Keratinocyte (primary cell): ENCODE data around the gene GTF3C1. TPM values are rescaled to one million over a fixed set of nuclear protein-coding genes. Genes with fewer than 3 reads are reported as not detected.

ENCODE experiments used
- DNase-seq: peaks from one replicate; pipeline ENCODE4 v3.0.0-alpha.2; 2011; ENCODE audit warnings: low read depth, missing footprints, low spot score
- FAIRE-seq: peaks from 2 replicates; lab custom pipeline; 2011; peaks lifted over from hg19 to GRCh38; lab: Jason Lieb, UNC
- H2AFZ ChIP-seq: 2 replicates; pipeline ENCODE4 v1.6.0; 2012; ENCODE audit warnings: low read length, control low read depth, inconsistent platforms; ENCODE audit not compliant: control insufficient read depth
- H3K27ac ChIP-seq: 2 replicates; pipeline ENCODE4 v1.5.1; 2011; ENCODE audit warnings: low read length; ENCODE audit not compliant: control insufficient read depth, insufficient read depth
- H3K27me3 ChIP-seq: 3 replicates; pipeline ENCODE4 v1.6.0; 2011; ENCODE audit warnings: low read length; ENCODE audit not compliant: control insufficient read depth, insufficient read depth; ENCODE audit errors: extremely low read depth
- H3K36me3 ChIP-seq, 2 experiments: 2 replicates in 1 of 2; 3 replicates in 1 of 2; pipeline ENCODE4 v1.5.1; 2011; ENCODE audit warnings: low read length in 2 of 2, mild to moderate bottlenecking in 1 of 2; ENCODE audit not compliant: control insufficient read depth in 2 of 2, insufficient read depth in 2 of 2; ENCODE audit errors: extremely low read depth in 1 of 2
- H3K4me1 ChIP-seq: 3 replicates; pipeline ENCODE4 v1.5.1; 2011; ENCODE audit warnings: low read length; ENCODE audit not compliant: control insufficient read depth, insufficient read depth; ENCODE audit errors: extremely low read depth
- H3K4me2 ChIP-seq: 3 replicates; pipeline ENCODE4 v1.6.0; 2011; ENCODE audit warnings: low read depth, low read length; ENCODE audit not compliant: control insufficient read depth, insufficient read depth; ENCODE audit errors: extremely low read depth
- H3K4me3 ChIP-seq, 3 experiments: fragments of 200-600 bp in 1 of 3; sonication (generic) in 1 of 3; 2 replicates in 2 of 3; 3 replicates in 1 of 3; pipeline ENCODE4 v1.5.1; 2011 to 2016; ENCODE audit warnings: low read length in 3 of 3, mild to moderate bottlenecking in 3 of 3, control low read depth in 2 of 3, inconsistent platforms in 1 of 3, low read depth in 1 of 3, mixed read lengths in 1 of 3, mixed run types in 1 of 3, moderate library complexity in 1 of 3; ENCODE audit not compliant: control insufficient read depth in 2 of 3, insufficient read depth in 2 of 3; ENCODE audit errors: extremely low read depth in 1 of 3
- H3K79me2 ChIP-seq: 2 replicates; pipeline ENCODE4 v1.6.0; 2012; ENCODE audit warnings: low read length; ENCODE audit not compliant: control insufficient read depth, insufficient read depth
- H3K9ac ChIP-seq: 3 replicates; pipeline ENCODE4 v1.6.0; 2011; ENCODE audit warnings: low read length; ENCODE audit not compliant: control insufficient read depth, insufficient read depth; ENCODE audit errors: extremely low read depth
- H3K9me1 ChIP-seq: 3 replicates; pipeline ENCODE4 v1.6.0; 2011; ENCODE audit warnings: low read length; ENCODE audit not compliant: control insufficient read depth, insufficient read depth; ENCODE audit errors: extremely low read depth
- H3K9me3 ChIP-seq: 2 replicates; pipeline ENCODE4 v1.5.1; 2012; ENCODE audit warnings: low read depth, low read length; ENCODE audit not compliant: control insufficient read depth
- H4K20me1 ChIP-seq: 3 replicates; pipeline ENCODE4 v1.6.0; 2011; ENCODE audit warnings: low read length; ENCODE audit not compliant: control insufficient read depth, insufficient read depth; ENCODE audit errors: extremely low read depth
- EZH2 ChIP-seq: IDR thresholded peaks from one replicate; pipeline ENCODE4 v1.6.1; 2012; ENCODE audit warnings: inconsistent platforms, mild to moderate bottlenecking, low read length, moderate library complexity
- dilution Hi-C: fragments of 300-500 bp; cut with MboI; formaldehyde crosslinking; loops from one replicate; pipeline ENCODE4 v1.7.0; 2020; ENCODE audit warnings: low sequenced_read_pairs; ENCODE audit not compliant: extremely low pct_ligation_motif_present
- polyA plus RNA-seq, 5 experiments: library from polyadenylated mRNA; depleted of rRNA in 3 of 5; stranded (reverse) in 3 of 5; stranded (forward) in 1 of 5; unstranded in 1 of 5; fragments of >200 nt; gene quantifications; 1 replicate in 1 of 5; 2 replicates in 3 of 5; 3 replicates in 1 of 5; pipeline versions ENCODE4 v1.2.1 to v1.2.3, GENCODE V29; 2011 to 2012; ENCODE audit warnings: missing spikeins in 2 of 5, low read depth in 1 of 5, low replicate concordance in 1 of 5
- TF ChIP-seq, protein P1 (sequence below), 3 experiments: IDR thresholded peaks in 1 of 3; conservative IDR thresholded peaks in 1 of 3; optimal IDR thresholded peaks in 1 of 3; 2 replicates in 2 of 3; 3 replicates in 1 of 3; pipeline versions ENCODE3 to v1.5.1; 2011; ENCODE audit warnings: low read length in 3 of 3, mild to moderate bottlenecking in 3 of 3, moderate library complexity in 2 of 3, control low read depth in 1 of 3, inconsistent platforms in 1 of 3; ENCODE audit not compliant: insufficient read depth in 2 of 3; ENCODE audit errors: extremely low read depth in 1 of 3

GTF3C1 gene
- polyA plus RNA-seq, 1 donor (not counting 4 experiments of a cell fraction or from before 2014, with no cell fraction given) = 23.5 TPM

DNA sequence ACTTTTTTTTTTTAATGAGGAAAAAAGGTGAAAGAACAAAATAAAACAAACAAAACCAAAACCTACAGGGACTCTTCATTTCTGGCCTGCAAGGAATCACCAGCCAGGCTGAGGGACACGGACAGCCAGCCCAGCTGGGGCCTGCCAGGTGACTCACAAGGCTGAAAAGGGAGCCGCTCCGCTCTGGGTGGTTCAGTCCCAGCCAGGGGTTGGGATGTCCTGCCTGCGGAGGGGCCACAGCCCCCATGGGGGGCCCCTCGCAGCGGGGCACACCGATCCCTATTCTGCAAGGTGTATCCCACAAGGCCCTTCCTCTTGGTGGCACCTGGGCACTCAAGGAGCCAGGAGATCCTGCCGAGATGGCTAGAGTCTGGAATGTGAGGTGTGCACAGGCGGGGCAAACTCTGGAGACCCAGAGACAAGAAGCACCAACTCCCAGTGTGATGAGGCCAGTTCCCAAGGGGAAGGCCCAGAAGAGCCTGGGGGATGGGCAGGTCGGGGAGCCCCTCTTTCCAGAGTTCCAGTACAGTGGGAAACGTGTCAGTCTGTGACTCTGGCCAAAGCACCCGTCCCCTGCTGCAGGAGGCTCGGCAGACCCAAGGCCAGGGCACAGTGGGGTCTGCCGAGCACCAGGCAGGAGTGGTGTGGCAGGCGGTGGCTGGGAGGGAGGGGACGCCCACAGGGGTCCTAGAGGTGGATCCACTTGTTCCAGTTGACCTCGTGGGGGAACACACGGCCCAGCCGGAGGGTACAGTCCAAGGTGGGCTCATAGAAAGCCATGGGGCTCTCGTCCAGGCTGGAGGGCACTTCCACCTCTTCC, 88.8 kb downstream of the GTF3C1 start:
- H3K79me2 ChIP-seq = no peaks in the 10 kb centered on the region
- no peak overlapping the region for H3K4me3 ChIP-seq
- peak overlapping the region; percentile 38 for H3K4me2 ChIP-seq
- DNase-seq (no peak), FAIRE-seq (no peak)
- TF ChIP-seq, protein P1, sequence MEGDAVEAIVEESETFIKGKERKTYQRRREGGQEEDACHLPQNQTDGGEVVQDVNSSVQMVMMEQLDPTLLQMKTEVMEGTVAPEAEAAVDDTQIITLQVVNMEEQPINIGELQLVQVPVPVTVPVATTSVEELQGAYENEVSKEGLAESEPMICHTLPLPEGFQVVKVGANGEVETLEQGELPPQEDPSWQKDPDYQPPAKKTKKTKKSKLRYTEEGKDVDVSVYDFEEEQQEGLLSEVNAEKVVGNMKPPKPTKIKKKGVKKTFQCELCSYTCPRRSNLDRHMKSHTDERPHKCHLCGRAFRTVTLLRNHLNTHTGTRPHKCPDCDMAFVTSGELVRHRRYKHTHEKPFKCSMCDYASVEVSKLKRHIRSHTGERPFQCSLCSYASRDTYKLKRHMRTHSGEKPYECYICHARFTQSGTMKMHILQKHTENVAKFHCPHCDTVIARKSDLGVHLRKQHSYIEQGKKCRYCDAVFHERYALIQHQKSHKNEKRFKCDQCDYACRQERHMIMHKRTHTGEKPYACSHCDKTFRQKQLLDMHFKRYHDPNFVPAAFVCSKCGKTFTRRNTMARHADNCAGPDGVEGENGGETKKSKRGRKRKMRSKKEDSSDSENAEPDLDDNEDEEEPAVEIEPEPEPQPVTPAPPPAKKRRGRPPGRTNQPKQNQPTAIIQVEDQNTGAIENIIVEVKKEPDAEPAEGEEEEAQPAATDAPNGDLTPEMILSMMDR (optimal IDR thresholded peaks at IDR 0.05 in 1 of 3, IDR thresholded peaks at IDR 0.05 in 1 of 3, conservative IDR thresholded peaks at IDR 0.05 in 1 of 3; ENCODE audit: extremely low read depth in 1 of 3, insufficient read depth in 2 of 3, low read length in 3 of 3) = no peak
- TF ChIP-seq EZH2 = no peak
- no peaks in the 10 kb centered on the region for H3K9me3 ChIP-seq
- dilution Hi-C loops = no loop called here
- H3K9me1 ChIP-seq = no peaks in the 10 kb centered on the region
- no peaks in the 10 kb centered on the region for H3K27me3 ChIP-seq
- peaks cover 53% of the 10 kb centered on the region for H3K4me1 ChIP-seq
- no peak overlapping the region for H2AFZ ChIP-seq
- H3K9ac ChIP-seq = no peak overlapping the region
- H3K36me3 ChIP-seq = peaks cover 18 to 30% of the 10 kb centered on the region in 2 experiments
- peak overlapping the region; percentile 13 for H3K27ac ChIP-seq
- no peaks in the 10 kb centered on the region for H4K20me1 ChIP-seq

GRCh38 chr16:27460213-27460612, 89.5 kb downstream of the GTF3C1 start:
- FAIRE-seq (no peak), DNase-seq (no peak)
- Histone ChIP-seq H3K4me1 (peaks cover 59% of the 10 kb centered on the region), H2AFZ (no peak overlapping the region), H3K4me3 (no peak overlapping the region), H3K36me3 (peaks cover 18 to 29% of the 10 kb centered on the region in 2 experiments), H3K9ac (no peak overlapping the region), H3K27ac (no peak overlapping the region), H3K9me1 (no peaks in the 10 kb centered on the region), H3K4me2 (no peak overlapping the region), H3K79me2 (no peaks in the 10 kb centered on the region), H3K27me3 (no peaks in the 10 kb centered on the region), H4K20me1 (no peaks in the 10 kb centered on the region), H3K9me3 (no peaks in the 10 kb centered on the region)
- dilution Hi-C loops = no loop called here
- TF ChIP-seq EZH2 = no peak
- TF ChIP-seq, protein P1 (optimal IDR thresholded peaks at IDR 0.05 in 1 of 3, IDR thresholded peaks at IDR 0.05 in 1 of 3, conservative IDR thresholded peaks at IDR 0.05 in 1 of 3; ENCODE audit: extremely low read depth in 1 of 3, insufficient read depth in 2 of 3, low read length in 3 of 3) = no peak
